ENCODE data around the gene ANO2.

DNA sequence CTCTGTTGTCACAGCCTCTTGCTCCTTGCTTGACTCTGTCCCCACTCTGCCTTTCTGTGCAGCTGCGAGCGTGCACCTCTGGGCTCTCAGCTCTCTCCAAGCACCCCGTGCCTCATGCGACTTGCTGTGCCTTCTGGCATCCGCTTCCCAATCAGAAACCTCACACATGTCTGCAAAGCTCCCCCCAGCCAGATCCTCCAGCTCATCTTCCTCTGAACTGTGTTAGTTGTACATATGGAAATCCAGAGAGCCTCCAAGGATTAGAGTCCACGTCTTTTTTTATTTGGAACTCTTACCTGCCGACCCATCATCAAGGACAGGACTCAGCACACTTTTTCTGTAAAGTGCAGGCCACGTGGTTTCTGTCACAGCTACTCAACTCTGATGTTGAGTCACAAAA lies 70.5 kb downstream of the ANO2 start:
- TF ChIP-seq CTCF (IDR thresholded peaks at IDR 0.05; ENCODE audit: extremely low read depth in 1 of 2, insufficient read depth in 1 of 2, low read depth in 1 of 2, low read length in 2 of 2): no peak
- TF ChIP-seq GATA2 (IDR thresholded peaks at IDR 0.05; ENCODE audit: insufficient read depth, insufficient read length, low read depth, low read length): no peak
- no peak for TF ChIP-seq EZH2 (IDR thresholded peaks at IDR 0.05; ENCODE audit: borderline replicate concordance, low read depth, low read length, severe bottlenecking)
- TF ChIP-seq POLR2A (IDR thresholded peaks at IDR 0.05; ENCODE audit: low read depth, low read length): no peak
- TF ChIP-seq POLR2AphosphoS5 (IDR thresholded peaks at IDR 0.05; ENCODE audit: insufficient read depth, low read depth, low read length): no peak
- no peak for TF ChIP-seq MAX (IDR thresholded peaks at IDR 0.05; ENCODE audit: insufficient read depth, insufficient read length)
- TF ChIP-seq JUN (IDR thresholded peaks at IDR 0.05; ENCODE audit: borderline replicate concordance, insufficient read depth, insufficient read length, low read depth): no peak
